Umbilical cord (tissue), 2 donors: Measurements from ENCODE around the gene ZFHX3. TPM values are rescaled to one million over a fixed set of nuclear protein-coding genes. Genes with fewer than 3 reads are reported as not detected.
A peak's percentile ranks its signal among the peaks of the same experiment; 100 is the strongest.

Experiments
- DNase-seq: peaks from one replicate; pipeline ENCODE4 v3.0.0-alpha.2; 2015; ENCODE audit warnings: low spot score
- total RNA-seq: library from RNA; depleted of rRNA; stranded (reverse); fragments of >200 nt; gene quantifications from one replicate; pipeline ENCODE4 v1.2.3, GENCODE V29; 2014; ENCODE audit warnings: low replicate concordance; ENCODE audit not compliant: insufficient read depth

The ZFHX3 gene
- total RNA-seq, 1 donor from 2014 or later, result 26.7 TPM

- peak; percentile 88 for DNase-seq
Measured at GRCh38 chr16:72848759-72849664, 198.9 kb downstream of the ZFHX3 start.

- DNase-seq, result no peak
Measured at GRCh38 chr16:72848028-72848400, 199.9 kb downstream of the ZFHX3 start.

GRCh38 chr16:72847187-72848027 lies 200.5 kb downstream of the ZFHX3 start:
- DNase-seq, result no peak

- DNase-seq, result no peak
Measured at GRCh38 chr16:72846594-72846993, 201.3 kb downstream of the ZFHX3 start.

- no peak for DNase-seq
Measured at GRCh38 chr16:72845322-72846020, 202.5 kb downstream of the ZFHX3 start.

- DNase-seq, result no peak
Measured at GRCh38 chr16:72844225-72844920, 203.6 kb downstream of the ZFHX3 start.

GRCh38 chr16:72841506-72841905 lies 206.4 kb downstream of the ZFHX3 start:
- DNase-seq, result no peak

GRCh38 chr16:72840631-72841381 lies 207.1 kb downstream of the ZFHX3 start:
- no peak for DNase-seq

- peak; percentile 35 for DNase-seq
Measured at GRCh38 chr16:72838951-72839350, 209.0 kb downstream of the ZFHX3 start.

- peak; percentile 24 for DNase-seq
Measured at GRCh38 chr16:72838586-72838910, 209.4 kb downstream of the ZFHX3 start.

- no peak for DNase-seq
Measured at GRCh38 chr16:72837846-72838585, 209.9 kb downstream of the ZFHX3 start.

GRCh38 chr16:72836985-72837384 lies 210.9 kb downstream of the ZFHX3 start:
- DNase-seq, result no peak

- DNase-seq, result no peak
Measured at GRCh38 chr16:72836181-72836580, 211.7 kb downstream of the ZFHX3 start.

GRCh38 chr16:72835086-72835485 lies 212.8 kb downstream of the ZFHX3 start:
- DNase-seq, result no peak

- no peak for DNase-seq
Measured at GRCh38 chr16:72834499-72834898, 213.4 kb downstream of the ZFHX3 start.

- no peak for DNase-seq
Measured at GRCh38 chr16:72833969-72834368, 214.0 kb downstream of the ZFHX3 start.

- DNase-seq, result no peak
Measured at GRCh38 chr16:72833482-72833881, 214.4 kb downstream of the ZFHX3 start.

GRCh38 chr16:72832621-72833248 lies 215.2 kb downstream of the ZFHX3 start:
- DNase-seq, result peak; percentile 96
